NCI-H2107 treated with DMSO at 0.1 percent for 48 hours (cell line): Measurements from ENCODE around the gene MPZL2.
"Not testable (repeated sequence)": the region's sequence is repeated elsewhere in the genome, so short reads cannot be mapped to it uniquely, and the experiment has no call there.

Experiments
- DNase-seq: peaks from one replicate; lab custom pipeline; 2025; ENCODE audit not compliant: unreplicated experiment; lab: John Stamatoyannopoulos, UW

Gene MPZL2

GRCh38 chr11:118263695-118264568 is at the start of gene MPZL2:
MPZL2 (minus strand) TSS chr11:118264297; CDS start chr11:118264153, 144 bp downstream.
- peak; percentile 36 for DNase-seq

GRCh38 chr11:118313242-118313641 is 49.1 kb upstream of the MPZL2 start:
- no peak for DNase-seq

GRCh38 chr11:118312328-118312727 is 48.2 kb upstream of the MPZL2 start:
- no peak for DNase-seq

GRCh38 chr11:118311518-118311917 is 47.4 kb upstream of the MPZL2 start:
- no peak for DNase-seq

- DNase-seq, result no peak
Measured at GRCh38 chr11:118310781-118311485, 46.8 kb upstream of the MPZL2 start.

GRCh38 chr11:118310271-118310670 is 46.2 kb upstream of the MPZL2 start:
- no peak for DNase-seq

GRCh38 chr11:118308995-118309528 is 45.0 kb upstream of the MPZL2 start:
- DNase-seq, result not testable (repeated sequence)

GRCh38 chr11:118306556-118306955 is 42.5 kb upstream of the MPZL2 start:
- DNase-seq, result no peak

GRCh38 chr11:118305726-118306125 is 41.6 kb upstream of the MPZL2 start:
- no peak for DNase-seq

- no peak for DNase-seq
Measured at GRCh38 chr11:118304568-118305248, 40.6 kb upstream of the MPZL2 start, which contains the start of gene CD3E. CD3E (plus strand) TSS chr11:118304730; CDS start chr11:118304953, 223 bp downstream.

- DNase-seq, result no peak
Measured at GRCh38 chr11:118304227-118304567, 40.1 kb upstream of the MPZL2 start.

GRCh38 chr11:118301600-118302195 is 37.6 kb upstream of the MPZL2 start:
- DNase-seq, result no peak

GRCh38 chr11:118295815-118296454 is 31.8 kb upstream of the MPZL2 start:
- peak; percentile 0 for DNase-seq

- DNase-seq, result no peak
Measured at GRCh38 chr11:118295199-118295598, 31.1 kb upstream of the MPZL2 start.

- DNase-seq, result no peak
Measured at GRCh38 chr11:118294053-118294452, 30.0 kb upstream of the MPZL2 start.

GRCh38 chr11:118291477-118292135 is 27.5 kb upstream of the MPZL2 start:
- no peak for DNase-seq

- DNase-seq, result peak; percentile 46
Measured at GRCh38 chr11:118290923-118291322, 26.8 kb upstream of the MPZL2 start.

GRCh38 chr11:118289401-118289800 is 25.3 kb upstream of the MPZL2 start:
- DNase-seq, result no peak

- no peak for DNase-seq
Measured at GRCh38 chr11:118287006-118287405, 22.9 kb upstream of the MPZL2 start.

GRCh38 chr11:118286545-118286944 is 22.4 kb upstream of the MPZL2 start:
- DNase-seq, result no peak
